ENCODE results near the gene FOS. TPM values are rescaled to one million over a fixed set of nuclear protein-coding genes. Genes with fewer than 3 reads are reported as not detected.

The FOS gene
- total and polyA plus RNA-seq, 2 of the 13 experiments (the other 11 are each of a cell fraction or from before 2014, with no cell fraction given), result 15.9 to 24.2 TPM

- TF ChIP-seq NR2F1 (CRISPR knock-in tag; IDR thresholded peaks at IDR 0.05), result peak in 1 of 2 experiments; percentile 35; a peak in 2 of 4 replicates
- 0 out of 2 replicates have a peak, but pooled peaks have one; percentile 8 for TF ChIP-seq TFDP1 (CRISPR knock-in tag; IDR thresholded peaks at IDR 0.05; ENCODE audit: borderline replicate concordance)
- peak in 1 of 2 experiments; percentile 50; a peak in 1 of 4 replicates for TF ChIP-seq HMGXB4 (CRISPR knock-in tag; IDR thresholded peaks at IDR 0.05; ENCODE audit: borderline replicate concordance in 1 of 2, low read depth in 1 of 2)
- TF ChIP-seq MXD3 (CRISPR knock-in tag; IDR thresholded peaks at IDR 0.05), result peak; percentile 37; the same call in 1 of the 2 replicates
- 0 out of 2 replicates have a peak, but pooled peaks have one; percentile 44 for TF ChIP-seq ZSCAN21 (CRISPR knock-in tag; IDR thresholded peaks at IDR 0.05; ENCODE audit: borderline replicate concordance)
- no peak for TF ChIP-seq NR1H2 (CRISPR knock-in tag; IDR thresholded peaks at IDR 0.05; ENCODE audit: borderline replicate concordance, low read depth)
- TF ChIP-seq NFYB (CRISPR knock-in tag; IDR thresholded peaks at IDR 0.05), result no peak
- TF ChIP-seq HOXD1 (CRISPR knock-in tag; IDR thresholded peaks at IDR 0.05), result no peak
- no peak for TF ChIP-seq NFIC (IDR thresholded peaks at IDR 0.05; ENCODE audit: low read length)
- TF ChIP-seq TFAP4 (IDR thresholded peaks at IDR 0.05; ENCODE audit: borderline replicate concordance, low read depth), result peak; percentile 41; the same call in 1 of the 2 replicates
- no peak for TF ChIP-seq CREBL2 (CRISPR knock-in tag; IDR thresholded peaks at IDR 0.05; ENCODE audit: borderline replicate concordance)
- 0 out of 2 replicates have a peak, but pooled peaks have one; percentile 72 for TF ChIP-seq SIN3A (IDR thresholded peaks at IDR 0.05; ENCODE audit: borderline replicate concordance, low read depth, low read length)
- no peak for TF ChIP-seq ZNF318 (CRISPR knock-in tag; IDR thresholded peaks at IDR 0.05)
- no peak for TF ChIP-seq CBX2 (IDR thresholded peaks at IDR 0.05; ENCODE audit: low read depth, low read length)
- TF ChIP-seq CBX2 (CRISPR knock-in tag; IDR thresholded peaks at IDR 0.05; ENCODE audit: low read depth), result no peak
Observed at GRCh38 chr14:75293920-75294648, 15.5 kb downstream of the FOS start (continued).
